Activated T-cell treated with anti-CD3 and anti-CD28 coated beads, Interleukin-2, amount 50 U/mL, for 72 hours (primary cell): ENCODE data around the gene CAV1. TPM values are rescaled to one million over a fixed set of nuclear protein-coding genes. Genes with fewer than 3 reads are reported as not detected.
A peak's percentile ranks its signal among the peaks of the same experiment; 100 is the strongest.
"Not testable (repeated sequence)": the region's sequence is repeated elsewhere in the genome, so short reads cannot be mapped to it uniquely, and the experiment has no call there.

Experiments used
- ATAC-seq, 2 donors: fragments of 150-1000 bp; cut with Tn5 transposase; replicated peaks in 1 of 2; 2 replicates each; pipeline ENCODE4 v1.10.0; 2021; ENCODE audit warnings: moderate library complexity in 2 of 2, mild to moderate bottlenecking in 1 of 2
- DNase-seq, 2 donors: peaks; one replicate each; pipeline ENCODE4 v3.0.0; 2021 to 2022; ENCODE audit warnings: mixed read lengths in 1 of 2
- H3K27ac Mint-ChIP-seq: one replicate; pipeline ENCODE4 v1.8.0; 2022; ENCODE audit warnings: mild to moderate bottlenecking, moderate library complexity, mixed read lengths
- H3K27me3 Mint-ChIP-seq: one replicate; pipeline ENCODE4 v1.8.0; 2022; ENCODE audit warnings: low read depth, mixed read lengths
- H3K36me3 Mint-ChIP-seq, 2 donors: one replicate each; pipeline ENCODE4 v1.8.0; 2022; ENCODE audit warnings: mixed read lengths in 2 of 2, mild to moderate bottlenecking in 1 of 2; ENCODE audit not compliant: insufficient read depth in 2 of 2
- H3K4me1 Mint-ChIP-seq: one replicate; pipeline ENCODE4 v1.8.0; 2022; ENCODE audit warnings: low read depth, mixed read lengths
- H3K4me3 Mint-ChIP-seq, 2 donors: one replicate each; pipeline ENCODE4 v1.8.0; 2022; ENCODE audit warnings: mild to moderate bottlenecking in 2 of 2, mixed read lengths in 2 of 2, moderate library complexity in 2 of 2
- H3K9me3 Mint-ChIP-seq, 2 donors: one replicate each; pipeline ENCODE4 v1.8.0; 2022; ENCODE audit warnings: mixed read lengths in 2 of 2
- total RNA-seq, 2 donors: library from RNA; stranded (reverse); gene quantifications; one replicate each; pipeline ENCODE4 v1.2.3, GENCODE V29; 2022

CAV1 gene, protein sequence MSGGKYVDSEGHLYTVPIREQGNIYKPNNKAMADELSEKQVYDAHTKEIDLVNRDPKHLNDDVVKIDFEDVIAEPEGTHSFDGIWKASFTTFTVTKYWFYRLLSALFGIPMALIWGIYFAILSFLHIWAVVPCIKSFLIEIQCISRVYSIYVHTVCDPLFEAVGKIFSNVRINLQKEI
- 1 to 10 TPM in 1 of 2 donors, under 1 TPM in 1; 0.25 to 2.7 TPM for total RNA-seq

DNA sequence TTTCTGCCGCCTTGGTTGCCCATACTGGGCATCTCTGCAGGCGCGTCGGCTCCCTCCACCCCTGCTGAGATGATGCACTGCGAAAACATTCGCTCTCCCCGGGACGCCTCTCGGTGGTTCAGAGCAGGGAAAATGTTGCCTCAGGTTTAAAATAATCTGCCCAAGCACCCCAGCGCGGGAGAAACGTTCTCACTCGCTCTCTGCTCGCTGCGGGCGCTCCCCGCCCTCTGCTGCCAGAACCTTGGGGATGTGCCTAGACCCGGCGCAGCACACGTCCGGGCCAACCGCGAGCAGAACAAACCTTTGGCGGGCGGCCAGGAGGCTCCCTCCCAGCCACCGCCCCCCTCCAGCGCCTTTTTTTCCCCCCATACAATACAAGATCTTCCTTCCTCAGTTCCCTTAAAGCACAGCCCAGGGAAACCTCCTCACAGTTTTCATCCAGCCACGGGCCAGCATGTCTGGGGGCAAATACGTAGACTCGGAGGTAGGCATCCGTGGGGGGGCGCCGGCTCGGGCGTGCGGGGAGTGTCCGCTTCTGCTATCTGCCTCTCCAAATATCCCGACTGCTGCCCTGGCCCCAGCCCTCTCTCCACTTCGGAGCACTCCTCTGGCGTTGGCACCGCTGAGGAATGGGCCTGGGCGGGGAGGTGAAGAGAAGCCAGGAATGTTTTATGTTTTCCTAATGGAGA is at the start of gene CAV1:
Gene CAV1, plus strand, starts transcription at position 428 of the 689 bp plus-strand sequence. Its CDS starts 27 bp downstream, at position 455.
- peak; percentile 36 to 43 for DNase-seq
- H3K36me3 Mint-ChIP-seq = no peaks in the 10 kb centered on the region
- peaks cover 29% of the 10 kb centered on the region for H3K4me1 Mint-ChIP-seq
- peak; percentile 54 to 57 for ATAC-seq
- H3K4me3 Mint-ChIP-seq = peak within 1 kb of the TSS; percentile 94 to 96
- peaks cover 84% of the 10 kb centered on the region for H3K27me3 Mint-ChIP-seq
- H3K27ac Mint-ChIP-seq = no peak within 1 kb of the TSS
- H3K9me3 Mint-ChIP-seq = no peaks in the 10 kb centered on the region

DNA sequence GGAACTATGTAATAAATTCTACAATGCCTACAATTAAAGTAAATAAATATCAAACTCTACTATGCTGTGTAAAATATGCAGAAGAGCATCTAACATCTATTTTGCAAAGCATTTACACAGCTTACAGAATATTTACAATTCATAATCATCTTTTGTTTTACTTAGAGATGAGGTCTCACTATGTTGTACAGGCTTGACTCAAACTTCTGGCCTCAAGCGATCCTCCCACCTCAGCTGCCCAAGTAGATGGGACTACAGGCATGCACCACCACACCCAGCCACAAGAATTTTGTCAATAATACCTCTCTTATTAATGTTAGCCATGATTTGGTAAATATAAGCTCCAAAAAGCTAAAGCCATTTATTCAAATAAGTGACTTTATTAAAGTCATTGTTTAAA is 47.2 kb upstream of the CAV1 start:
- Mint-ChIP-seq H3K27ac (no peak overlapping the region), H3K36me3 (peaks cover 3 to 4% of the 10 kb centered on the region in 2 donors), H3K27me3 (peaks cover 37% of the 10 kb centered on the region), H3K4me3 (no peak overlapping the region), H3K9me3 (peaks cover 3 to 7% of the 10 kb centered on the region in 2 donors), H3K4me1 (no peaks in the 10 kb centered on the region)
- DNase-seq = no peak
- ATAC-seq = no peak

DNA sequence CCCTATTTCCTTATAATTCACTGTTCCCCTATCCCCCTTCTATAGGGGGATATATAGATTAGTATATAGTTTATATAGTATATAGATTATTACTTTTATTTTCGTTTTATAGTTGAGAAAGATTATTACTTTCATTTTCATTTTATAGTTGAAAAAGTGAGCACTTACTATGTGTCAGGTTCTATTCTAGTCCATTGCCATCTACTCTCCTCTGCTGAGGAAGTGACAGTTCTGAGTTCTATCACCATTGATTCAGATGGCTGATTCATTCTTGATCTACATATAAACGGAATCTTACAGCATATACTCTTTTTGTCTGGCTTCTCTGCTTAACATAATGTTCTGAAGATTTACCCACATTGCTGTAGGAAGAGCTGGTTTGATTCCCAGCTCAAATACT is 46.0 kb upstream of the CAV1 start:
- Mint-ChIP-seq H3K9me3 (peaks cover 3 to 7% of the 10 kb centered on the region in 2 donors), H3K36me3 (peaks cover 3 to 4% of the 10 kb centered on the region in 2 donors), H3K4me1 (no peaks in the 10 kb centered on the region), H3K27me3 (peaks cover 37% of the 10 kb centered on the region), H3K4me3 (no peak overlapping the region), H3K27ac (no peak overlapping the region)
- no peak for DNase-seq
- no peak for ATAC-seq

DNA sequence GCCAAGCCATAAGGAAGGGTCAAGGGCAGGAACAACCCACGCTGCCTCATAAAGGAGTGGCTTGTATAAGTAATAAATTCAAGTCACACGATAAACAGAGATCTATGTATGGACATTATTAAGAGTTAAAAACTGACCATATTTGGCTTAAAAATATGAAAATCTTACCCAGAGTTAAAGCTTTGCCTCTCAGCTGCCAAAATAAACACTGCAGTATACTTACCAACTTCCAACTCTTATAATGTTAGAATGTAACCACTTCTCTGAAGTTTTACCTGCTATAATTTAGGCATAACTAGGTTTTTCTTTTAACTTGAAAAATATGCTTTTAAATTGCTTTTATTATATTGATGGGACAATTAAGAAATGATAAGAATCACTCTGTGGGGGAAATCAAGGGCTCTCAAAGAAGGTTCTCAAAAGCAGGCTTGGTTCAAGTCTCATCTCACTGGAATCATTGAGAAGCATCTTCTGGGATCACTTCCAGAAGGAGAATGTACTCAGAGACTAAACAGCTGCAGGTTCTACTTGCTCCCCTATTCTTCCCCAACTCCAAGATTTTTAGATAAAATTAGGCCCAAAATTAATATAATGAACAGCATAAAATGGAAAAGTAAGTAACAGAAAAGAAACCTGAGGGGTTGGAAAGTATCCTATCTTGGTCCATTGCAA is 41.4 kb upstream of the CAV1 start:
- peaks cover 38% of the 10 kb centered on the region for H3K27me3 Mint-ChIP-seq
- H3K9me3 Mint-ChIP-seq = no peaks in the 10 kb centered on the region
- DNase-seq (no peak), ATAC-seq (no peak)
- H3K36me3 Mint-ChIP-seq = no peaks in the 10 kb centered on the region
- no peak overlapping the region for H3K4me3 Mint-ChIP-seq
- H3K4me1 Mint-ChIP-seq = no peaks in the 10 kb centered on the region
- no peak overlapping the region for H3K27ac Mint-ChIP-seq

DNA sequence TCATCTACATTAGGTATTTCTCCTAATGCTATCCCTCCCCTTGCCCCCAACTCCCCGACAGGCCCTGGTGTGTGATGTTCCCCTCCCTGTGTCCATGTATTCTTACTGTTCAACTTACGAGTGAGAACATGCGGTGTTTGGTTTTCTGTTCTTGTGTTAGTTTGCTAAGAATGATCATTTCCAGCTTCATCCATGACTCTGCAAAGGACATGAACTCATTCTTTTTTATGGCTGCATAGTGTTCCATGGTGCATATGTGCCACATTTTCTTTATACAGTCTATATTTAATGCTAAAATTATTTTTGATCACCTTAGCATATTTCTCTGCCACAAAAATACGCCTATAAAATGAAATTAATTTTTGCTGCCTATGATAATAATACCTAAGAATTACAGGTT is 40.4 kb upstream of the CAV1 start:
- not testable (repeated sequence) for H3K27ac Mint-ChIP-seq, H3K36me3 Mint-ChIP-seq, DNase-seq, ATAC-seq, H3K9me3 Mint-ChIP-seq, H3K4me1 Mint-ChIP-seq, H3K4me3 Mint-ChIP-seq
- peaks cover 39% of the 10 kb centered on the region for H3K27me3 Mint-ChIP-seq

DNA sequence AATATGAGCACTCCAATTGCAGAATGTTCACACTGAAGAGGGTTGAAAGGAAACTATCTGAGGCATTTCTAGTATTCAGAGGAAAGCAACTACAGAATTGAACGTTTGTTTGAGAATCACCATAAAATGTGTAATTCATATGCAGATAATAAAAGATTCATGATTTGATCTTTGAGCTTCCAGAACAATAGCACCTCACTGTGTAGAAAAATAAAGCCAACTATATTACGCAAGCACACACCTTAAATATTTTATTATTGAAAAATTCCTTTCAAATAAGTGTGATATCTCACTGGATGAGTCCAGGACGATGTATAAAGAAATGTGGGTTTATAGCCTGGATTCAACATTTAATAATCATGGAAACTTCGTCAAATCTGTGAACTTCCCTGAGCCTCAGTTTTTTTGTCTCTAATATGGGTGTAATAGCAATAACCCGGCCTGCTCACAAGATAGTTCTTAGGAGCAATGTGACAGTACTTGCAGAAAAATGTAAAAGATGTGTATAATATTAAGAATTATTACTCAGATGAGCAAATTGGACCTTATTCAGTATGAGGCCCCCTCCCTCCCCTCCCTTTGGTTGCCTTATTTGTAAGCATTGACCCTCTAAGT is 36.8 kb upstream of the CAV1 start:
- no peaks in the 10 kb centered on the region for H3K36me3 Mint-ChIP-seq
- H3K9me3 Mint-ChIP-seq = no peaks in the 10 kb centered on the region
- peaks cover 52% of the 10 kb centered on the region for H3K27me3 Mint-ChIP-seq
- no peaks in the 10 kb centered on the region for H3K4me1 Mint-ChIP-seq
- no peak overlapping the region for H3K27ac Mint-ChIP-seq
- ATAC-seq (no peak), DNase-seq (no peak)
- H3K4me3 Mint-ChIP-seq = no peak overlapping the region

DNA sequence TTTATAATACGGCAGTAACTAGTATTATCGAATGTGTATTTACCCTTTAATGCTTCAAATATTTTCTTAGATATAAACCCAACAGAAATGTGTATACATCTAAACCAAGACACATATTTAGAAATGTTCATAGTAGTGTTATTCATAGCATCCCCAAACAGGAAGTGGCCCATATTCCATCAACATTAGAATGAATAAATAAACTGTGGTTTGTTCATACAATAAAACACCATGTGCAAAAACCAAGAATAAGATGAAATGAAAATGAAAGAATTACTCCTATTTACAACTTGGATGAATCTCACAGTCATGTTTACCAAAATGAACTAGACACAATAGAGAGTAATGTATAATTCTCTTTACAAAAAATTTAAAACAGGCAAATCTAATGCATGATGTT is 34.5 kb upstream of the CAV1 start:
- H3K4me1 Mint-ChIP-seq = no peaks in the 10 kb centered on the region

DNA sequence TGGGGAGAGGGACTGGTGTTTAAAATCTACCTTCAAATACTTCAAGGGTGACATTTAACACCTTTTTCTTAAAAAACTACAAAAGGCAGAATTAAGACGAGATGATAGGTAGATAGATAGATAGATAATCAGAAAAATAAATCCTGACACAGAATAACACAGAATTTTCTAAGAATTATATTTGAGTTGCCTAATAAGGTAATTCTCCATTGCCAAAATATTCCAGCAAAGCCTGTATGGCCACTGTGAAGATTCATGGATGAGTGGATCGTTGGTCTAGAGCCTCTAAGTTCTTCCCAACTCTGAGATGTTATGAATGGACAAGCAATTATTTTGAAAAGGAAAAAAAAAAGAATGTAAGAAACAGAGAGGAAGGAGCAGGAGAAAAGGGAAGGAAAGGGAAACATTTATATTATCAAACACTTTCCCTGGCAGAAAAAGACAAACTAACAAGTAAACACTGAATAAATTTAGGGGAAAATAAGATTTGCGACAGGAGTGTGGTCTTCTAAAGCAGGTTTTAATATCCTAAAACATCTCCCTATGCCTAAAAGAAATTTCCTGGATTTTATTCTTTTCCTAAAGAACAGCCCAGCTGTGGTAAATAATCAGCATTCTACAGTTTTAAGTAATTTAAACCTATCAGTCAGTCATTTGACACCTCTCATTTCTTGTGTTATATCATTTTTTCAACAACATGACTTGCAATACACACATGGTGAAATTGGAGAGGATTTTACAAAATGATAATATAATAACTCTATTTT is 32.8 kb upstream of the CAV1 start:
- Mint-ChIP-seq H3K9me3 (peaks cover 0 to 2% of the 10 kb centered on the region in 2 donors), H3K4me3 (no peak overlapping the region), H3K4me1 (no peaks in the 10 kb centered on the region), H3K36me3 (peaks cover 0 to 1% of the 10 kb centered on the region in 2 donors), H3K27ac (peak overlapping the region; percentile 29), H3K27me3 (peaks cover 52% of the 10 kb centered on the region)
- no peak for ATAC-seq
- no peak for DNase-seq

More for the DNA sequence above, 34.5 kb upstream of the CAV1 start:
- Mint-ChIP-seq H3K27ac (no peak overlapping the region), H3K27me3 (peaks cover 45% of the 10 kb centered on the region), H3K4me3 (no peak overlapping the region), H3K9me3 (no peaks in the 10 kb centered on the region), H3K36me3 (no peaks in the 10 kb centered on the region)
- no peak for ATAC-seq
- no peak for DNase-seq

DNA sequence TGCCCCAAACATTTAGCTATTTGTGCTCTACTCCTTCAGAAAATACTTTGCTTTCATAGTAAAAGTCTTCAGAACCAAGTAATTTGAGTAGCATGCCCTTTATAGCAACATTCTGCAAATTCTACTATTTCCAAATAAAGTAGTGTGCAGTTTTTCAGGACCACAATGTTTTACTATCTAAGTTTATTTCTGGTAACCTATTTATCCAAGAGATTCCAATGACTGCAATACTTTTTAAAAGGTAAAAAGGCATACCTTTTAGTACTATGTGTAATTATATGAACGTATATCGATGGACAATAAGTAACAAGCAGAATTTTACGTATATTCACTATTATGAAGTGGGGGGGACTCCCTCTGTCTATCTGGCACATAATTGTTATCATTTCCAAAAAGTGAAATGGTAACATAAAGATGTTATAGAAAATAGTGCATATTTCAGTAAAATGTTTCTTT is 32.2 kb upstream of the CAV1 start:
- DNase-seq (no peak), ATAC-seq (no peak)
- Mint-ChIP-seq H3K4me3 (no peak overlapping the region), H3K27me3 (peaks cover 58% of the 10 kb centered on the region), H3K27ac (no peak overlapping the region), H3K36me3 (peaks cover 0 to 1% of the 10 kb centered on the region in 2 donors), H3K9me3 (peaks cover 0 to 2% of the 10 kb centered on the region in 2 donors), H3K4me1 (no peaks in the 10 kb centered on the region)

DNA sequence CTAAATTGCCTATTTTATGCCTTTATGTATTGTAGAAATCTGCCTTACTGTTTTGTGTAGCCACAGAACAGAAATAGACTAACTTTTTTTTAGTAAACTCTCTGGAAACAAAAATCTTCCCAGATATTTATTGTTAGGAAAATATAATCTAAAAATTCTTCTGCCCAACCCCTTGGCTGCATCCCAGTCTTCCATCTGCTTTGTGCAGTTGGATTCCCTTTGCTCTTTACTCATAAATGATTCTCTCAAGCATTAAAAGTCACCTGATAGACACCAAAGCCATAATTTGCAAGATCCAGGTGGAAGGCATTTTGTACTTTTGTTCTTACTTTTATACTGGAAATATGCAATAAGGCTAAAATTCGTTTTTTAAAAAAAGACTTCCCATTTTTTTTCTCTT is 31.4 kb upstream of the CAV1 start:
- H3K4me3 Mint-ChIP-seq = no peak overlapping the region
- no peaks in the 10 kb centered on the region for H3K4me1 Mint-ChIP-seq
- H3K27me3 Mint-ChIP-seq = peaks cover 65% of the 10 kb centered on the region
- peaks cover 0 to 2% of the 10 kb centered on the region in 2 donors for H3K9me3 Mint-ChIP-seq
- no peak for ATAC-seq
- no peak for DNase-seq
- H3K27ac Mint-ChIP-seq = no peak overlapping the region
- H3K36me3 Mint-ChIP-seq = peaks cover 0 to 1% of the 10 kb centered on the region in 2 donors

DNA sequence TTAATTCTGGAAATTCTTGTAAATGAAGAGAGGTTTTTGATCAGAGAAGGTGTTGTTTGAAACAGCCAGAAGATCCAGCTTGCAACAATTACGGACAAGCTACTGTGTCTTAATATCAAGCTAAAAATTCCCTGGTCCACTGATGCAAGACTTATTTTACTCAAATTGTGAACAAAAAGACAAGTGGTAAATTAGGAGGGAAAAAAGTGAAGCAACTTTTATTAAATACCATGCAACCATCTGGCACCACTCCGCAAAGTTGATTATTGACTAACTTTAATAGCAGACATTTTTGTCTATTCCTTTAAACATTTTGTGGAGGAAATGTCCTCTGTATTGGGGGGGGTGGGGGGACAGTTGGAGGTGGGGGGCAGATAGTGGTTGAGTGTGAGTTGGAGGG is 30.4 kb upstream of the CAV1 start:
- no peak for DNase-seq
- no peak for ATAC-seq
- Mint-ChIP-seq H3K36me3 (peaks cover 0 to 1% of the 10 kb centered on the region in 2 donors), H3K4me3 (no peak overlapping the region), H3K4me1 (no peaks in the 10 kb centered on the region), H3K27me3 (peaks cover 71% of the 10 kb centered on the region), H3K9me3 (peaks cover 0 to 2% of the 10 kb centered on the region in 2 donors), H3K27ac (no peak overlapping the region)

DNA sequence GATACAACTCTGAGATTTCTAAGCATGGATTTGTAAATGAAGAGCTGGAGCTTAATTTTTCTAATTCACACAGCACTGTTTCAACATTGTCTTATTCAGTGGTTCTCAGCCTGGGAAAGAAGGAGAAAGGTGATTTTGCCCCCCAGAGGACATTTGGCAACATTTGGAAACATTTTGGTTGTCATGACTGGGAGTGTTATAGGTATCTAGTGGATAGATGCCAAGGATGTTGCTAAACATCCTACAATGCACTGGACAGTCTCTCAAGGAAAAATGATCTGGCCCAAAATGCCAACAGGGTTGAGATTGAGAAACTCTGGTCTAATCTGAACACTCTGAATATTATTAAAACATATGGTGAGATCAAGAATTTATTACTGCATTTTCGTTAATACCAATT is 29.1 kb upstream of the CAV1 start:
- ATAC-seq (no peak), DNase-seq (no peak)
- Mint-ChIP-seq H3K4me1 (peaks cover 7% of the 10 kb centered on the region), H3K36me3 (peaks cover 0 to 1% of the 10 kb centered on the region in 2 donors), H3K27me3 (peaks cover 66% of the 10 kb centered on the region), H3K27ac (no peak overlapping the region), H3K4me3 (no peak overlapping the region), H3K9me3 (peaks cover 0 to 2% of the 10 kb centered on the region in 2 donors)
